H1 (cell line): ENCODE data around the gene CFAP107. TPM values are rescaled to one million over a fixed set of nuclear protein-coding genes. Genes with fewer than 3 reads are reported as not detected.

Experiments
- CEBPB ChIP-seq: IDR thresholded peaks from 2 replicates; pipeline ENCODE4 v1.6.1; 2012; ENCODE audit warnings: low read depth, low read length
- EP300 ChIP-seq, 2 experiments: IDR thresholded peaks; 1 replicate in 1 of 2; 2 replicates in 1 of 2; pipeline ENCODE4 v1.6.1; 2011 to 2012; ENCODE audit warnings: low read depth in 2 of 2, low read length in 2 of 2, mild to moderate bottlenecking in 2 of 2, borderline replicate concordance in 1 of 2, inconsistent platforms in 1 of 2, moderate library complexity in 1 of 2
- KDM5A ChIP-seq: fragments of 200-600 bp; IDR thresholded peaks from 2 replicates; pipeline ENCODE4 v1.7.1; 2012; ENCODE audit warnings: mild to moderate bottlenecking, low read length, inconsistent platforms, mixed read lengths
- POLR2A ChIP-seq, 2 experiments: IDR thresholded peaks; 1 replicate in 1 of 2; 2 replicates in 1 of 2; pipeline ENCODE4 v1.6.1; 2011; ENCODE audit warnings: low read depth in 2 of 2, low read length in 2 of 2, mild to moderate bottlenecking in 2 of 2; ENCODE audit errors: control extremely low read depth in 1 of 2
- RBBP5 ChIP-seq: IDR thresholded peaks from 2 replicates; pipeline ENCODE4 v1.7.1; 2012; ENCODE audit warnings: low read depth, mild to moderate bottlenecking, inconsistent platforms, low read length, moderate library complexity, borderline replicate concordance
- USF2 ChIP-seq: IDR thresholded peaks from 2 replicates; pipeline ENCODE4 v1.6.1; 2011; ENCODE audit warnings: low read length, improper control_type of control experiment
- ZNF274 ChIP-seq: IDR thresholded peaks from 2 replicates; pipeline ENCODE4 v1.7.0; 2012; ENCODE audit warnings: low read length, borderline replicate concordance; ENCODE audit errors: extremely low read depth
- polyA plus RNA-seq, 7 experiments: library from polyadenylated mRNA; depleted of rRNA in 3 of 7; stranded (reverse) in 5 of 7; unstranded in 2 of 7; fragments of >200 nt in 5 of 7; fragments of 200-250 nt in 2 of 7; gene quantifications; 1 replicate in 5 of 7; 2 replicates in 1 of 7; 4 replicates in 1 of 7; pipeline versions ENCODE4 v1.2.1 to v1.2.3, GENCODE V29; 2011 to 2013; ENCODE audit warnings: missing spikeins in 2 of 7, mixed read lengths in 2 of 7
- total RNA-seq: library from RNA; stranded (reverse); fragmentation: NEBNext Ultra II Directional; extraction: Animal tissue kit (Norgen Biotek cat#: 25700); gene quantifications from 2 replicates; pipeline ENCODE4 v1.2.1, GENCODE V29; 2021

The CFAP107 gene
- total and polyA plus RNA-seq, 2 of the 8 experiments (the other 6 are each of a cell fraction or from before 2014, with no cell fraction given) = 0.23 TPM; not detected in 1

- TF ChIP-seq USF2 (no peak), EP300 (IDR thresholded peaks at IDR 0.05; ENCODE audit: borderline replicate concordance in 1 of 2, low read depth in 2 of 2, low read length in 2 of 2) (no peak), POLR2A (IDR thresholded peaks at IDR 0.05; ENCODE audit: control extremely low read depth in 1 of 2, low read depth in 2 of 2, low read length in 2 of 2) (no peak), CEBPB (no peak), KDM5A (no peak), RBBP5 (no peak), ZNF274 (no peak)
These were observed 10.9 kb downstream of the CFAP107 start (continued) for GRCh38 chr1:12756768-12757413.
